Testis (tissue), 3 donors: ENCODE data around the gene FAM222A. TPM values are rescaled to one million over a fixed set of nuclear protein-coding genes. Genes with fewer than 3 reads are reported as not detected.

Experiments
- DNase-seq: peaks from one replicate; pipeline ENCODE4 v3.0.0-alpha.2; 2019
- H3K27ac ChIP-seq, 2 donors: fragments of 200-600 bp; sonication (generic); one replicate each; pipeline ENCODE4 v1.5.1; 2019
- H3K27me3 ChIP-seq: fragments of 200-600 bp; sonication (generic); one replicate; pipeline ENCODE4 v1.5.1; 2019
- H3K36me3 ChIP-seq: fragments of 200-600 bp; sonication (generic); one replicate; pipeline ENCODE4 v1.5.1; 2017; ENCODE audit warnings: low read depth; ENCODE audit errors: missing control alignments
- H3K4me1 ChIP-seq: fragments of 200-600 bp; sonication (generic); one replicate; pipeline ENCODE4 v1.5.1; 2019
- H3K4me3 ChIP-seq, 2 donors: fragments of 200-600 bp; sonication (generic); one replicate each; pipeline ENCODE4 v1.5.1; 2017 to 2019
- H3K9me3 ChIP-seq: fragments of 200-600 bp; sonication (generic); one replicate; pipeline ENCODE4 v1.5.1; 2017
- CTCF ChIP-seq, 3 experiments: fragments of 450-650 bp in 2 of 3; fragments of 200-600 bp in 1 of 3; sonication (generic) in 1 of 3; IDR thresholded peaks; one replicate each; pipeline ENCODE4 v1.5.1; 2016 to 2019; ENCODE audit warnings: antibody characterized with exemption in 3 of 3, mild to moderate bottlenecking in 2 of 3, moderate library complexity in 1 of 3
- POLR2A ChIP-seq: fragments of 450-650 bp; IDR thresholded peaks from one replicate; pipeline ENCODE4 v1.6.1; 2017; ENCODE audit warnings: antibody characterized with exemption, mild to moderate bottlenecking, moderate library complexity
- WGBS, 2 donors: methylation state at CpG; one replicate each; pipeline ENCODE4 v1.1.5; 2018; 5-methylcytosine and 5-hydroxymethylcytosine counted together
- intact Hi-C: fragments of 100-400 bp; cut with DNase I; formaldehyde crosslinking; loops from one replicate; pipeline ENCODE4 v1.15.1; 2023; ENCODE audit warnings: low total_unique reads
- polyA plus RNA-seq: library from polyadenylated mRNA; stranded (reverse); fragments of 350-450 nt; fragmentation: Illumina TruSeq; extraction: RNeasy Lipid Tissue Mini Kit (QIAGEN cat#74804); gene quantifications from one replicate; pipeline ENCODE4 v1.2.3, GENCODE V29; 2014; ENCODE audit warnings: low read depth, low replicate concordance; ENCODE audit not compliant: insufficient read depth
- total RNA-seq, 2 donors: library from RNA; depleted of rRNA; stranded (reverse); fragments of >200 nt; gene quantifications; one replicate each; pipeline ENCODE4 v1.2.3, GENCODE V29; 2016

FAM222A gene
- total and polyA plus RNA-seq, 3 donors from 2014 or later: 34.5 to 78.6 (median 75.7) TPM

GRCh38 chr12:109765446-109765810 lies 51.8 kb downstream of the FAM222A start:
- intact Hi-C loops: loop anchor here (5.0 kb wide), 1 partner anchor 168 kb away; no protein-coding TSS in a partner anchor
- Histone ChIP-seq H3K9me3 (no peaks in the 10 kb centered on the region), H3K4me3 (no peak overlapping the region), H3K27me3 (no peaks in the 10 kb centered on the region), H3K36me3 (no peaks in the 10 kb centered on the region), H3K27ac (no peak overlapping the region), H3K4me1 (peaks cover 7% of the 10 kb centered on the region)
- no peak for DNase-seq
- 83 to 99% methylated on average over 6 of the region's 6 CpGs for WGBS, 2 donors
- TF ChIP-seq POLR2A (no peak), CTCF (IDR thresholded peaks at IDR 0.05) (no peak)

- H3K36me3 ChIP-seq: no peaks in the 10 kb centered on the region
- peaks cover 13% of the 10 kb centered on the region for H3K4me1 ChIP-seq
- no peaks in the 10 kb centered on the region for H3K27me3 ChIP-seq
- TF ChIP-seq CTCF (IDR thresholded peaks at IDR 0.05) (no peak), POLR2A (no peak)
- H3K9me3 ChIP-seq: no peaks in the 10 kb centered on the region
- intact Hi-C loops: loop anchor here (5.0 kb wide), 1 partner anchor 169 kb away; no protein-coding TSS in a partner anchor
- DNase-seq: no peak
- no peak overlapping the region for H3K4me3 ChIP-seq
- 84 to 89% methylated on average over 8 to 12 of the region's 12 CpGs for WGBS, 2 donors
- no peak overlapping the region for H3K27ac ChIP-seq
Measured at GRCh38 chr12:109766251-109766778, 52.7 kb downstream of the FAM222A start.

GRCh38 chr12:109767456-109767855 lies 53.8 kb downstream of the FAM222A start:
- no peaks in the 10 kb centered on the region for H3K9me3 ChIP-seq
- H3K27me3 ChIP-seq: no peaks in the 10 kb centered on the region
- H3K4me1 ChIP-seq: peaks cover 13% of the 10 kb centered on the region
- H3K4me3 ChIP-seq: no peak overlapping the region
- DNase-seq: no peak
- no peak for TF ChIP-seq CTCF (IDR thresholded peaks at IDR 0.05)
- 93 to 97% methylated on average over 4 of the region's 4 CpGs for WGBS, 2 donors
- intact Hi-C loops: loop anchor here (5.0 kb wide), 1 partner anchor 170 kb away; no protein-coding TSS in a partner anchor
- no peaks in the 10 kb centered on the region for H3K36me3 ChIP-seq
- no peak overlapping the region for H3K27ac ChIP-seq

GRCh38 chr12:109767991-109768900 lies 54.6 kb downstream of the FAM222A start:
- intact Hi-C loops: loop anchor here (5.0 kb wide), 1 partner anchor 171 kb away; no protein-coding TSS in a partner anchor
- no peak for TF ChIP-seq CTCF (IDR thresholded peaks at IDR 0.05)
- TF ChIP-seq POLR2A: no peak
- H3K27me3 ChIP-seq: no peaks in the 10 kb centered on the region
- H3K9me3 ChIP-seq: no peaks in the 10 kb centered on the region
- H3K36me3 ChIP-seq: no peaks in the 10 kb centered on the region
- no peak overlapping the region for H3K4me3 ChIP-seq
- no peak overlapping the region for H3K27ac ChIP-seq
- WGBS, 2 donors: 94 to 97% methylated on average over 12 to 51 of the region's 54 CpGs
- DNase-seq: no peak
- peaks cover 13% of the 10 kb centered on the region for H3K4me1 ChIP-seq
